Esophagus squamous epithelium (tissue), 5 donors: ENCODE results near the gene JAML. TPM values are rescaled to one million over a fixed set of nuclear protein-coding genes. Genes with fewer than 3 reads are reported as not detected.

Source experiments
- DNase-seq: peaks from one replicate; lab custom pipeline; 2025; lab: John Stamatoyannopoulos, UW
- H3K27ac ChIP-seq, 4 donors: fragments of 200-600 bp; sonication (generic); one replicate each; pipeline ENCODE4 v1.5.1; 2016 to 2019; ENCODE audit warnings: mild to moderate bottlenecking in 1 of 4
- H3K27me3 ChIP-seq, 4 donors: fragments of 200-600 bp; sonication (generic); 1 replicate in 3 of 4; 2 replicates in 1 of 4; pipeline versions ENCODE4 v1.5.1 to v1.6.0; 2017 to 2021; ENCODE audit warnings: antibody characterized with exemption in 1 of 4
- H3K36me3 ChIP-seq, 3 donors: fragments of 200-600 bp; sonication (generic); one replicate each; pipeline ENCODE4 v1.5.1; 2016 to 2019
- H3K4me1 ChIP-seq, 3 donors: fragments of 200-600 bp; sonication (generic); one replicate each; pipeline ENCODE4 v1.5.1; 2017 to 2019
- H3K4me3 ChIP-seq, 4 donors: fragments of 200-600 bp; sonication (generic); 1 replicate in 3 of 4; 2 replicates in 1 of 4; pipeline ENCODE4 v1.5.1; 2016 to 2019; ENCODE audit warnings: mild to moderate bottlenecking in 2 of 4, moderate library complexity in 1 of 4
- H3K9me3 ChIP-seq, 3 donors: fragments of 200-600 bp; sonication (generic); one replicate each; pipeline ENCODE4 v1.5.1; 2016 to 2019
- POLR2A ChIP-seq, 4 donors: fragments of 450-650 bp; IDR thresholded peaks; one replicate each; pipeline ENCODE4 v1.6.1; 2017; ENCODE audit warnings: antibody characterized with exemption in 4 of 4, mild to moderate bottlenecking in 4 of 4, moderate library complexity in 3 of 4
- WGBS, 2 donors: methylation state at CpG; one replicate each; pipeline ENCODE4 v1.1.5; 2018; 5-methylcytosine and 5-hydroxymethylcytosine counted together
- intact Hi-C: fragments of 100-400 bp; cut with DNase I; formaldehyde crosslinking; loops from one replicate; pipeline ENCODE4 v1.15.0; 2022
- total RNA-seq, 4 donors: library from RNA; depleted of rRNA; stranded (reverse); fragments of >200 nt; gene quantifications; one replicate each; pipeline ENCODE4 v1.1.0, GENCODE V29; 2016
- TF ChIP-seq, protein P1 (sequence below), 6 experiments: fragments of 450-650 bp in 4 of 6; fragments of 200-600 bp in 2 of 6; sonication (generic) in 2 of 6; IDR thresholded peaks; one replicate each; pipeline ENCODE4 v1.5.1; 2016 to 2019; ENCODE audit warnings: antibody characterized with exemption in 6 of 6, mild to moderate bottlenecking in 4 of 6, moderate library complexity in 4 of 6
- donor health status: DM: yes; HTN: yes; CAD: no.

The JAML gene
- total RNA-seq, 4 donors from 2014 or later, result 2.2 to 17.9 (median 9.5) TPM

DNA sequence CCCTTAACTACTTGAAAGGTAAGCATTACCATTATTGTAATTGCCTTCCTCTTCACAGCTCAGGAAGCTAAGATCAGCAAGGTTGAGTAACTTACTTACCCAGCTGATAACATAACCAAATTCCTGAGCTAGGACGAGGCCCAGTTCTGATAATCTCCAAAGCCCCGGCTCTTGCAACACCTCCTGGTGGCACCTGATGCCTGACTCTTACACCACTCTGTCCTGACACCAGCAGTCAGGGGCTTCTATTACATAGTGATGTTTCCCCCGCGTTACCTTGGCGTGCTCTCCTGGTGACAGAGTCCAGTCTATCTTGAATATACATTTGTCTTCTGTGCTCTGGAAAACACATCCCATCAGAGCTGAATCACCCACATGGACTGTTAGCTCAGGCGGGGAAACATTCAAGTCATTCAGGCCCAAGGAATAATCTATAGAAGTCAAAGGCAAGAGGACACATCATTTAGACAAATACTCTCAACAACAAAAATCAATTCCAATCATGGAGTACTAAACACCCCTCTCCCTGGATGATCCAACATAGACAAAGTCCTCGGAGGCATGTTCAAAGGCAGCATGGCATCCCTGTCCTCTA is 12.6 kb downstream of the JAML start:
- no peaks in the 10 kb centered on the region for H3K36me3 ChIP-seq
- H3K9me3 ChIP-seq, result no peaks in the 10 kb centered on the region
- DNase-seq, result no peak
- peaks cover 0 to 21% (median 0%) of the 10 kb centered on the region in 4 donors for H3K27me3 ChIP-seq
- intact Hi-C loops, result no loop called here
- TF ChIP-seq POLR2A (IDR thresholded peaks at IDR 0.05), result no peak
- TF ChIP-seq, protein P1, sequence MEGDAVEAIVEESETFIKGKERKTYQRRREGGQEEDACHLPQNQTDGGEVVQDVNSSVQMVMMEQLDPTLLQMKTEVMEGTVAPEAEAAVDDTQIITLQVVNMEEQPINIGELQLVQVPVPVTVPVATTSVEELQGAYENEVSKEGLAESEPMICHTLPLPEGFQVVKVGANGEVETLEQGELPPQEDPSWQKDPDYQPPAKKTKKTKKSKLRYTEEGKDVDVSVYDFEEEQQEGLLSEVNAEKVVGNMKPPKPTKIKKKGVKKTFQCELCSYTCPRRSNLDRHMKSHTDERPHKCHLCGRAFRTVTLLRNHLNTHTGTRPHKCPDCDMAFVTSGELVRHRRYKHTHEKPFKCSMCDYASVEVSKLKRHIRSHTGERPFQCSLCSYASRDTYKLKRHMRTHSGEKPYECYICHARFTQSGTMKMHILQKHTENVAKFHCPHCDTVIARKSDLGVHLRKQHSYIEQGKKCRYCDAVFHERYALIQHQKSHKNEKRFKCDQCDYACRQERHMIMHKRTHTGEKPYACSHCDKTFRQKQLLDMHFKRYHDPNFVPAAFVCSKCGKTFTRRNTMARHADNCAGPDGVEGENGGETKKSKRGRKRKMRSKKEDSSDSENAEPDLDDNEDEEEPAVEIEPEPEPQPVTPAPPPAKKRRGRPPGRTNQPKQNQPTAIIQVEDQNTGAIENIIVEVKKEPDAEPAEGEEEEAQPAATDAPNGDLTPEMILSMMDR (IDR thresholded peaks at IDR 0.05), result no peak
- WGBS, 2 donors, result 80 to 88% methylated on average over 7 of the region's 7 CpGs
- no peak overlapping the region for H3K27ac ChIP-seq
- H3K4me1 ChIP-seq, result peaks cover 0 to 9% (median 4%) of the 10 kb centered on the region in 3 donors
- H3K4me3 ChIP-seq, result no peak overlapping the region

DNA sequence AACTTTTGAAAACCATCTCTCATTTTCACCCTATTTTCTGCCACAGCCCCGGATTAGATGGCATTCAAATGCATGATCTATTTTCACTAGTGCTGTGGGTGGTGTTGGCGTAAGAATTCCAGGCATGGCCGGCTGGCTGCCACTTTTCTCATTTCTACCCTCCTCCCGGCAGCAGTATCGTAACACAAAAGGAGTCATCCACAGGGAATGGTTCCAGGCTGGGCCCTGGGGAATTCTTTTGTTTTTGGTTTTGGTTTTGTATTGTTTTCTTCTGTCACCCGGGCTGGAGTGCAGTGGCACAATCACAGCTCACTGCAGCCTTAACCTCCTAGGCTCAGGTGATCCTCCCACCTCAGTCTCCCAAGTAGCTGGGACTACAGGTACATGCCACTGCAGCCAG is 13.8 kb downstream of the JAML start:
- peaks cover 0 to 21% (median 0%) of the 10 kb centered on the region in 4 donors for H3K27me3 ChIP-seq
- no peak for TF ChIP-seq POLR2A (IDR thresholded peaks at IDR 0.05)
- TF ChIP-seq, protein P1 (IDR thresholded peaks at IDR 0.05), result no peak
- H3K27ac ChIP-seq, result no peak overlapping the region
- no peaks in the 10 kb centered on the region for H3K36me3 ChIP-seq
- DNase-seq, result no peak
- H3K4me1 ChIP-seq, result peaks cover 0 to 12% (median 11%) of the 10 kb centered on the region in 3 donors
- no peaks in the 10 kb centered on the region for H3K9me3 ChIP-seq
- WGBS, 2 donors, result 36 to 59% methylated on average over 6 of the region's 6 CpGs
- no peak overlapping the region for H3K4me3 ChIP-seq
- intact Hi-C loops, result no loop called here

DNA sequence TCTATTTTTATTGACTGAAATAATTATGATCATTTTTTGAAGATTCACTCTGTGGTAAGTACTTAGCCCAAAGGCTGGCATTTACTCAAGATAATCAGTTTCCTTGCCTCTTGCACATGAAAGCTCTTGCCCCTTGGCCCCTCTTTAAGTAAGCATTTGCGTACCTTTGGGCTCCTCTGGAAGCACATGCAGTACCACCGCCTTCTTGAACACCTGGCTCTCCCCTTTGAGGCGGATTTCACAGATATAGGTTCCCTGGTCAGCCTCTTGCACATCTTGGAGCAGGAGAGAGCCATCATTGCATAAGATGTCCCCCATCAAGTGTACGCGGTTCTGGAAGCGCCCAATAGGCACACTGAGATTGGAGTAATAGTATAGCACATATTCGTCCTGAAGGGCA is 14.5 kb downstream of the JAML start:
- WGBS, 2 donors, result 89 to 92% methylated on average over 6 to 7 of the region's 7 CpGs
- Histone ChIP-seq H3K4me1 (peaks cover 0 to 12% (median 7%) of the 10 kb centered on the region in 3 donors), H3K4me3 (no peak overlapping the region), H3K36me3 (no peaks in the 10 kb centered on the region), H3K9me3 (no peaks in the 10 kb centered on the region), H3K27me3 (peaks cover 0 to 21% (median 0%) of the 10 kb centered on the region in 4 donors), H3K27ac (no peak overlapping the region)
- intact Hi-C loops, result no loop called here
- DNase-seq, result no peak
- no peak for TF ChIP-seq POLR2A (IDR thresholded peaks at IDR 0.05)
- TF ChIP-seq, protein P1 (IDR thresholded peaks at IDR 0.05), result no peak

DNA sequence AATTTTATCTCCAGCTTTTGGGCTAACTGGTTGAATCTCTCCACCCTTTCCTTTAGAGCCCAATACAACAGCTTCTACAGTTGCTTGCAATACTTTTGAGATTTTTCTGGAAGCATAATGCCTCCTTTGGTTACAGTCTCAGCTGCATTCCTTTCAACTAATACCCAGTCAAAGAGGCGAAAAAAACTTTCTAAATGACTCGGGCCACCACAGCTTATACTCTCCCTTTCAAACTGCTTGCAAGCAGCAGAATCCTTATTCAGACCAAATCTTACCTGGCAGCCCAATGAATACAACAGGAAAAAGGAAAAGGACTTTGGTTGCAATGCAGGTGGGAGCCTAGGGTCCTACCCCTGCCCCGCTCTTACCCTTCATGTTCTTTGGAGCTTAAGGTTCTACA is 15.8 kb downstream of the JAML start:
- TF ChIP-seq, protein P1 (IDR thresholded peaks at IDR 0.05), result no peak
- TF ChIP-seq POLR2A (IDR thresholded peaks at IDR 0.05), result no peak
- intact Hi-C loops, result no loop called here
- Histone ChIP-seq H3K27me3 (peaks cover 0 to 17% (median 0%) of the 10 kb centered on the region in 4 donors), H3K4me1 (peaks cover 0 to 12% (median 7%) of the 10 kb centered on the region in 3 donors), H3K36me3 (no peaks in the 10 kb centered on the region), H3K4me3 (no peak overlapping the region), H3K27ac (no peak overlapping the region), H3K9me3 (no peaks in the 10 kb centered on the region)
- no peak for DNase-seq
- WGBS, 2 donors, result 72 to 86% methylated on average over 3 of the region's 3 CpGs

DNA sequence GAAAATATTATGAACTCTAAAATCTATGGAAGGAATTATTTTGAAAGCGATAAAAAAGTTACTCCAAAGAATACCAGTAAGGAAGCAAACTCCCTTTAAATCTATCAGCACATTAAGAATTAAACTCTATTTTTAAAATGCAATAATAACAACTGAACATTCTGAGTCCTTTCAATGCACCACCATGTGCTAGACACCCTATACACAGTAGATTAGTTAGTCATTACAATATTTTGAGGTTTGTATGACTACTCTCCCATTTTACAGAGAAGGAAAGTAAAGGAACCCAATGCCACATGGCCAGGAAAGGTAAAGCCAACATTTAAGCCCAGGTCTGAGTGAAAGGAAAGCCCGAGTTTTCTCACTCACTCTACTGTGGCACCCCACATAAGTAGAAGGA is 17.7 kb downstream of the JAML start:
- Histone ChIP-seq H3K9me3 (no peaks in the 10 kb centered on the region), H3K27me3 (peaks cover 0 to 11% (median 0%) of the 10 kb centered on the region in 4 donors), H3K27ac (peak overlapping the region in 1 of 4 donors; percentile 18), H3K36me3 (no peaks in the 10 kb centered on the region), H3K4me1 (peaks cover 0 to 12% (median 7%) of the 10 kb centered on the region in 3 donors), H3K4me3 (no peak overlapping the region)
- WGBS, 2 donors, result 84 to 86% methylated on average over 2 of the region's 2 CpGs
- DNase-seq, result no peak
- TF ChIP-seq, protein P1 (IDR thresholded peaks at IDR 0.05), result no peak
- TF ChIP-seq POLR2A (IDR thresholded peaks at IDR 0.05), result no peak
- intact Hi-C loops, result no loop called here
